ENCODE data around the gene SRBD1.

SRBD1 gene

GRCh38 chr2:45415534-45416123 lies 195.4 kb downstream of the SRBD1 start:
- DNase-seq (ENCODE audit: low read depth) = no peak
- no peak for TF ChIP-seq CTCF (conservative IDR thresholded peaks at IDR 0.05; ENCODE audit: low read depth, low read length)

GRCh38 chr2:45412754-45413379 lies 198.2 kb downstream of the SRBD1 start:
- peak; percentile 61 for DNase-seq (ENCODE audit: low read depth)
- no peak overlapping the region for H3K4me3 ChIP-seq (ENCODE audit: low read depth, low read length)
- TF ChIP-seq CTCF (conservative IDR thresholded peaks at IDR 0.05; ENCODE audit: low read depth, low read length) = no peak

More at GRCh38 chr2:45415534-45416123, 195.4 kb downstream of the SRBD1 start:
- H3K4me3 ChIP-seq (ENCODE audit: low read depth, low read length) = no peak overlapping the region

GRCh38 chr2:45409677-45410076 lies 201.4 kb downstream of the SRBD1 start:
- no peak for TF ChIP-seq CTCF (conservative IDR thresholded peaks at IDR 0.05; ENCODE audit: low read depth, low read length)
- H3K4me3 ChIP-seq (ENCODE audit: low read depth, low read length) = no peak overlapping the region
- no peak for DNase-seq (ENCODE audit: low read depth)

- no peak for TF ChIP-seq CTCF (conservative IDR thresholded peaks at IDR 0.05; ENCODE audit: low read depth, low read length)
- DNase-seq (ENCODE audit: low read depth) = peak; percentile 67
- H3K4me3 ChIP-seq (ENCODE audit: low read depth, low read length) = no peak overlapping the region
Measured at GRCh38 chr2:45406621-45407020, 204.4 kb downstream of the SRBD1 start.

- TF ChIP-seq CTCF (conservative IDR thresholded peaks at IDR 0.05; ENCODE audit: low read depth, low read length) = no peak
- DNase-seq (ENCODE audit: low read depth) = no peak
- no peak overlapping the region for H3K4me3 ChIP-seq (ENCODE audit: low read depth, low read length)
Measured at GRCh38 chr2:45404807-45405297, 206.2 kb downstream of the SRBD1 start.

- no peak for TF ChIP-seq CTCF (conservative IDR thresholded peaks at IDR 0.05; ENCODE audit: low read depth, low read length)
- no peak overlapping the region for H3K4me3 ChIP-seq (ENCODE audit: low read depth, low read length)
- DNase-seq (ENCODE audit: low read depth) = no peak
Measured at GRCh38 chr2:45403036-45403435, 208.0 kb downstream of the SRBD1 start.
